BE2C (cell line): ENCODE results near the gene DTYMK. TPM values are rescaled to one million over a fixed set of nuclear protein-coding genes. Genes with fewer than 3 reads are reported as not detected.

Experiments used
- DNase-seq: peaks from one replicate; pipeline ENCODE4 v3.0.0-alpha.2; 2020
- H3K27me3 ChIP-seq: fragments of 250-450 bp; sonication (Bioruptor Pico); 2 replicates; pipeline ENCODE4 v1.5.1; 2020; ENCODE audit warnings: mild to moderate bottlenecking
- H3K36me3 ChIP-seq: fragments of 250-450 bp; sonication (Bioruptor Pico); 2 replicates; pipeline ENCODE4 v1.5.1; 2020; ENCODE audit warnings: mild to moderate bottlenecking
- H3K4me1 ChIP-seq: fragments of 250-450 bp; sonication (Bioruptor Pico); 2 replicates; pipeline ENCODE4 v1.5.1; 2020
- H3K4me3 ChIP-seq: 2 replicates; pipeline ENCODE4 v1.5.1; 2011; ENCODE audit warnings: low read depth, low read length
- H3K9me3 ChIP-seq: fragments of 250-450 bp; sonication (Bioruptor Pico); 2 replicates; pipeline ENCODE4 v1.5.1; 2020
- CTCF ChIP-seq: IDR thresholded peaks from 2 replicates; pipeline ENCODE4 v1.5.1; 2012; ENCODE audit warnings: mild to moderate bottlenecking, low read depth, low read length
- polyA plus RNA-seq: library from polyadenylated mRNA; unstranded; fragments of >200 nt; gene quantifications from one replicate; pipeline ENCODE4 v1.2.1, GENCODE V29; 2012; ENCODE audit warnings: low read depth, missing spikeins; ENCODE audit not compliant: insufficient read length, insufficient read depth

DTYMK gene
- polyA plus RNA-seq: 71.9 TPM

DNA sequence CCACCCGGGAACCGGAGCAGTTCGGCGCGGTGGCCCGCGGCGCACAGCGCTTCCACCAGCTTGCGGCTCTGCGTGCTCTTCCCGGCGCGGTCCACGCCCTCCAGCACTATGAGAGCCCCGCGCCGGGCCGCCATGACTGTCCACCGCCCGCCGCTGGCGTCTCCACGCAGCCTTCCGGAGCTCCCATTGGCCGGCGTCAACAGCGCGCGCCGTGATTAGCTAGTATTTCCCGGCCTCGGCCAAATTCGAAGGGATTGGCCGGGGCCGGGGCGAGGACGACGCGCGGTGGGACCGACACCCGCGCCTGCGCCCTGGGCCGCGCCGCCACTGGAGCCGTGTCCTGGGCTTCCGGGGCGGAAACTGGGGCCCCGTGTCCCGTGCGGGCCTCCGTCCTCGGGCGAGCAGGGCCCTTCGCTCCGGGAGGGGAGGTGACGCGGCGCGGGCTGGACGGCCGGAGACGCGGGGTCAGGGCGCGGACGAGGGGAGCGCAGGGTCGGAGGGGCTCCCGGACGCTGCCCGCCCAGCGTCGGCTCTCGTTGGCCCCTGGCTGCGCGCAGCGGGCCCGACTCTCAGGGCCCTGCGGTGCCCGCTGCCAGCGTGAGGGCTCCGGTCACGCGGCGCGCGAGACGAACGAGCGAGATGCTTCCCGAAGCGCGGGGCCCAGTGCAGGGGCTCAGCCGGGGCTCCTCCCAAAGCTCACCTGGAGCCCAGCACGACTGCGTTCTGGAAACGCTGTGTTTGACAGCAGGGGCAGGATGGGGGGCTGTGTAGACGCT lies at the start of gene DTYMK:
TSS of gene DTYMK (minus strand) at position 166 of the 776 bp plus-strand sequence. CDS start at position 134, 32 bp downstream.
- Histone ChIP-seq H3K36me3 (peaks cover 47% of the 10 kb centered on the region), H3K4me3 (peak within 1 kb of the TSS; percentile 98), H3K9me3 (no peaks in the 10 kb centered on the region), H3K27me3 (no peaks in the 10 kb centered on the region), H3K4me1 (no peaks in the 10 kb centered on the region; the same call in 1 of the 2 replicates)
- peak; percentile 98 for DNase-seq
- no peak for TF ChIP-seq CTCF

DNA sequence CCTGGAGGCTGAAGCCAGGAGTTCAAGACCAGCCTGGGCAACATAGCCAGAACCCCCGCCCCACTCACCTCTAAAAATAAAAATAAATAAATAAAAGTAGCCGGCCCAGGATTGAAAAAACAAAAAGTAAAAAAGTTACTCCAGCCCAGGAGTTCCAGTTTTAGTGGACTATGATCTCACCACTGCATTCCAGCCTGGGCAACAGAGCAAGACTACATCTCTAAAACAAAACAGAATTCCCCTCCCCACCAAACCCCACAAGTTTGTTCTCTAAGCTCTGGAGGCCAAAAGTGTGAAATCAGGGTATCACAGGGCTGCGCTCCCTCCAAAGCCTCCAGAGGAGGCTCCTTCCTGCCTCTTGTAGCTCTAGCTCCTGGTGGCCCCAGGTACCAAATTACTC lies 49.5 kb upstream of the DTYMK start:
- Histone ChIP-seq H3K27me3 (no peaks in the 10 kb centered on the region), H3K4me3 (no peak overlapping the region), H3K4me1 (no peaks in the 10 kb centered on the region), H3K36me3 (peaks cover 4% of the 10 kb centered on the region; the same call in 1 of the 2 replicates), H3K9me3 (no peaks in the 10 kb centered on the region)
- TF ChIP-seq CTCF: no peak
- DNase-seq: no peak

DNA sequence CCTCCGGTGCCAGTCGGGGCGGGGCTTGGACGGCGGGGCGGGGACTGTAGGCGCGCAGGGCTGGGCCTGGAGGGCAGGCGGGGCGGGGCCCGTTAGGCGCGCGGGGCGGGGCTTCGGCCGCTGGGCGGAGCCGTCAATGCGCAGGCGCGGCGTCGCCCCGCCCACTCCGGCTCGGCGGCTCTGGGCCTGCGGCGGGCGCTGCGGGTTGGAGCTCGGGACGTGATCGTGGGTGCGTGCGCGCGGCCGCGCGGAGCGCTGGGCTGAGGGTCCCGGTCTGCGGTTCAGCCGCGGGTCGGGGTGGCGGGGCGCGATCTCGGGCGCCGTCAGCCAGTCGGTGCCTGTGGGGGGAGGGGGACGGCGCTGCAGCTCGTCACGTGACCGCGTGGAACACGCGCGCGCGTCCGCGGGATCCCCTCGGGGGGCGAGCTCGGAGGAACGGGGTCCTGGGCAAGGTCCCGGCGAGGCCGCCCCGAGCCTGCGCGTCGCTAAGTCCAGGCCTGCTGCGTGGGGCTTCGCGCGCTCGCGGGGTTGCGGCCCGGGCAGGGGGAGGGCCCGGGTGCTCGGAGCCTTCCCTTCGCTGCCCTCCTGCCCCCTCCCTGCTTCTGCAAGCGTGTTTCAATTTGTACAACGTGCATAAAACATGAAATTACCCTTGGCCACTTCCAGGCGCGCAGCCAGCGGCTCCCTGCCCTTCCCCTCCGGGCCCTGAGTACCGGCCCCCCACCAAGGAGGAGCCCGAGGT lies 48.0 kb upstream of the DTYMK start, which contains the start of gene D2HGDH:
TSS of gene D2HGDH (plus strand) at position 164 of the 742 bp plus-strand sequence. CDS start 595 bp downstream, outside the sequence.
- TF ChIP-seq CTCF: no peak
- H3K36me3 ChIP-seq: peaks cover 4% of the 10 kb centered on the region; the same call in 1 of the 2 replicates
- DNase-seq: peak; percentile 98
- H3K4me1 ChIP-seq: no peaks in the 10 kb centered on the region
- H3K9me3 ChIP-seq: no peaks in the 10 kb centered on the region
- H3K4me3 ChIP-seq: peak within 1 kb of the TSS; percentile 88
- H3K27me3 ChIP-seq: no peaks in the 10 kb centered on the region

DNA sequence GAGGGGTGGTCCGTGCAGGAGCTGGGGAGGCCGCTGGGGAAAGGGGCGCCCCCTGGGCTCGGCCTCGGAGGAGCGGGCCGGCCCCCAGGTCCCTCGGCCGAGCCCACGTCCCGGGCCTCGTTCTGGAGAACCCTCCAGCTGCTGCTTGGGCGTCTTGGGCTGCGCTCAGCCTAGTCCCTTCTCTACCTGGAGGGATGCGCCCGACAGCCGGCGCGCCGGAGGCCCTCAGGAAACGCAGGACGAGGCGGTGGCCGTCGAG lies 47.5 kb upstream of the DTYMK start:
- Histone ChIP-seq H3K4me3 (peak overlapping the region; percentile 45), H3K9me3 (no peaks in the 10 kb centered on the region), H3K4me1 (no peaks in the 10 kb centered on the region), H3K36me3 (peaks cover 4% of the 10 kb centered on the region; the same call in 1 of the 2 replicates), H3K27me3 (no peaks in the 10 kb centered on the region)
- no peak for DNase-seq
- TF ChIP-seq CTCF: no peak

- H3K36me3 ChIP-seq: peaks cover 4% of the 10 kb centered on the region; the same call in 1 of the 2 replicates
- no peaks in the 10 kb centered on the region for H3K9me3 ChIP-seq
- no peaks in the 10 kb centered on the region for H3K4me1 ChIP-seq
- no peaks in the 10 kb centered on the region for H3K27me3 ChIP-seq
- no peak for TF ChIP-seq CTCF
- peak overlapping the region; percentile 45 for H3K4me3 ChIP-seq
- no peak for DNase-seq
These were observed 47.0 kb upstream of the DTYMK start for GRCh38 chr2:241733391-241734207.
